ENCODE data around the gene IDE.

GRCh38 chr10:92463582-92463981, 110.3 kb downstream of the IDE start:
- TF ChIP-seq POLR2A (IDR thresholded peaks at IDR 0.05; ENCODE audit: low read depth, low read length) (no peak), TAF1 (IDR thresholded peaks at IDR 0.05; ENCODE audit: borderline replicate concordance, low read depth, low read length) (no peak), POLR2AphosphoS5 (IDR thresholded peaks at IDR 0.05; ENCODE audit: low read depth, low read length) (no peak)

All from GM12892 (cell line).